GM19193 (cell line): ENCODE results near the gene THBS1.

Source experiments
- POLR2A ChIP-seq: IDR thresholded peaks from 4 replicates; pipeline ENCODE4 v1.6.1; 2011; ENCODE audit not compliant: insufficient read depth, insufficient read length; ENCODE audit errors: extremely low read depth

THBS1 gene

GRCh38 chr15:39591896-39592315 is 11.0 kb downstream of the THBS1 start:
- TF ChIP-seq POLR2A, result no peak

GRCh38 chr15:39592500-39592899 is 11.6 kb downstream of the THBS1 start:
- TF ChIP-seq POLR2A, result no peak

- no peak for TF ChIP-seq POLR2A
Observed at GRCh38 chr15:39593071-39593655, 12.3 kb downstream of the THBS1 start.

GRCh38 chr15:39593656-39594445 is 13.0 kb downstream of the THBS1 start:
- TF ChIP-seq POLR2A, result no peak

- TF ChIP-seq POLR2A, result no peak
Observed at GRCh38 chr15:39594446-39595337, 13.8 kb downstream of the THBS1 start.

- no peak for TF ChIP-seq POLR2A
Observed at GRCh38 chr15:39595338-39596221, 14.7 kb downstream of the THBS1 start.

GRCh38 chr15:39596358-39597051 is 15.6 kb downstream of the THBS1 start:
- no peak for TF ChIP-seq POLR2A

GRCh38 chr15:39597336-39597735 is 16.5 kb downstream of the THBS1 start:
- TF ChIP-seq POLR2A, result no peak

- no peak for TF ChIP-seq POLR2A
Observed at GRCh38 chr15:39597751-39598185, 16.9 kb downstream of the THBS1 start.

GRCh38 chr15:39598186-39598850 is 17.4 kb downstream of the THBS1 start:
- TF ChIP-seq POLR2A, result no peak

- no peak for TF ChIP-seq POLR2A
Observed at GRCh38 chr15:39598958-39599845, 18.3 kb downstream of the THBS1 start.

GRCh38 chr15:39599871-39600270 is 19.0 kb downstream of the THBS1 start:
- TF ChIP-seq POLR2A, result no peak

GRCh38 chr15:39602143-39602542 is 21.3 kb downstream of the THBS1 start:
- no peak for TF ChIP-seq POLR2A

- no peak for TF ChIP-seq POLR2A
Observed at GRCh38 chr15:39605146-39605545, 24.3 kb downstream of the THBS1 start.
